Thyroid gland (tissue), 4 donors: ENCODE data around the gene OPRM1. TPM values are rescaled to one million over a fixed set of nuclear protein-coding genes. Genes with fewer than 3 reads are reported as not detected.

Experiments used
- DNase-seq, 2 donors: peaks; one replicate each; pipeline ENCODE4 v3.0.0-alpha.2; 2019
- H3K27ac ChIP-seq, 3 donors: fragments of 200-600 bp; sonication (generic); 1 replicate in 2 of 3; 2 replicates in 1 of 3; pipeline ENCODE4 v1.5.1; 2016 to 2019; ENCODE audit warnings: mild to moderate bottlenecking in 1 of 3, moderate library complexity in 1 of 3
- H3K27me3 ChIP-seq: fragments of 200-600 bp; sonication (generic); one replicate; pipeline ENCODE4 v1.5.1; 2019
- H3K36me3 ChIP-seq, 2 donors: fragments of 200-600 bp; sonication (generic); one replicate each; pipeline ENCODE4 v1.5.1; 2016 to 2019
- H3K4me1 ChIP-seq, 2 donors: fragments of 200-600 bp; sonication (generic); one replicate each; pipeline ENCODE4 v1.5.1; 2017 to 2019
- H3K4me3 ChIP-seq, 3 donors: fragments of 200-600 bp; sonication (generic); replicated peaks in 1 of 3; 1 replicate in 2 of 3; 2 replicates in 1 of 3; pipeline ENCODE4 v1.5.1; 2016; ENCODE audit warnings: mild to moderate bottlenecking in 1 of 3
- H3K9me3 ChIP-seq: fragments of 200-600 bp; sonication (generic); one replicate; pipeline ENCODE4 v1.5.1; 2017
- POLR2A ChIP-seq, 2 donors: fragments of 450-650 bp; IDR thresholded peaks; one replicate each; pipeline ENCODE4 v1.6.1; 2017; ENCODE audit warnings: antibody characterized with exemption in 2 of 2, mild to moderate bottlenecking in 2 of 2, moderate library complexity in 1 of 2
- WGBS, 2 donors: methylation state at CpG; one replicate each; pipeline ENCODE4 v1.1.5; 2017; 5-methylcytosine and 5-hydroxymethylcytosine counted together
- intact Hi-C: fragments of 100-400 bp; cut with DNase I; formaldehyde crosslinking; loops from one replicate; pipeline ENCODE4 v1.15.1; 2023
- total RNA-seq, 4 donors: library from RNA; depleted of rRNA; stranded (reverse); fragments of >200 nt; gene quantifications; one replicate each; pipeline ENCODE4 v1.2.3, GENCODE V29; 2016
- TF ChIP-seq, protein P1 (sequence below), 6 experiments: fragments of 200-600 bp in 3 of 6; fragments of 450-650 bp in 3 of 6; sonication (generic) in 3 of 6; IDR thresholded peaks; one replicate each; pipeline ENCODE4 v1.5.1; 2016 to 2019; ENCODE audit warnings: antibody characterized with exemption in 6 of 6, mild to moderate bottlenecking in 2 of 6, inconsistent platforms in 1 of 6, moderate library complexity in 1 of 6

The OPRM1 gene
- total RNA-seq, 4 donors from 2014 or later, result not detected

DNA sequence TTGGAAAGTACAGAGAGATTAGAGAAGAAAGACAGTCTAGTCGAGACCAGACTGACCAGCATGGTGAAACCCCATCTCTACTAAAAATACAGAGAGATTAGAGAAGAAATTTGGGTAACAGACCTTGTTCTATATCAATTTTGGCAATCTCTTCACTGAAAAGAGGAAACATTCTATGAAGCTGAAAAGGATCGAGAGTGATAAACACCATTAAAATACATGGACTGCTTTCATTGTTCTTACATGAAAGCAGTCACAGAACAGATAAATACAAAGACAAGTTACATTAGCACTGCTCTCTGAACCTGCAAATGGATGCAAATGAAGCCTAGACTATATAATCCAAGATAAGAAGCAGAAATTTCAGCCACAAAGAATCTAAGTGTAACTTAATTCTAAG lies 8.4 kb upstream of the OPRM1 start:
- no peak overlapping the region for H3K4me3 ChIP-seq
- H3K27me3 ChIP-seq, result no peaks in the 10 kb centered on the region
- TF ChIP-seq POLR2A (IDR thresholded peaks at IDR 0.05), result no peak
- TF ChIP-seq, protein P1, sequence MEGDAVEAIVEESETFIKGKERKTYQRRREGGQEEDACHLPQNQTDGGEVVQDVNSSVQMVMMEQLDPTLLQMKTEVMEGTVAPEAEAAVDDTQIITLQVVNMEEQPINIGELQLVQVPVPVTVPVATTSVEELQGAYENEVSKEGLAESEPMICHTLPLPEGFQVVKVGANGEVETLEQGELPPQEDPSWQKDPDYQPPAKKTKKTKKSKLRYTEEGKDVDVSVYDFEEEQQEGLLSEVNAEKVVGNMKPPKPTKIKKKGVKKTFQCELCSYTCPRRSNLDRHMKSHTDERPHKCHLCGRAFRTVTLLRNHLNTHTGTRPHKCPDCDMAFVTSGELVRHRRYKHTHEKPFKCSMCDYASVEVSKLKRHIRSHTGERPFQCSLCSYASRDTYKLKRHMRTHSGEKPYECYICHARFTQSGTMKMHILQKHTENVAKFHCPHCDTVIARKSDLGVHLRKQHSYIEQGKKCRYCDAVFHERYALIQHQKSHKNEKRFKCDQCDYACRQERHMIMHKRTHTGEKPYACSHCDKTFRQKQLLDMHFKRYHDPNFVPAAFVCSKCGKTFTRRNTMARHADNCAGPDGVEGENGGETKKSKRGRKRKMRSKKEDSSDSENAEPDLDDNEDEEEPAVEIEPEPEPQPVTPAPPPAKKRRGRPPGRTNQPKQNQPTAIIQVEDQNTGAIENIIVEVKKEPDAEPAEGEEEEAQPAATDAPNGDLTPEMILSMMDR (IDR thresholded peaks at IDR 0.05), result no peak
- 72 to 77% methylated on average over 2 of the region's 2 CpGs for WGBS, 2 donors
- no peaks in the 10 kb centered on the region for H3K4me1 ChIP-seq
- intact Hi-C loops, result no loop called here
- no peaks in the 10 kb centered on the region for H3K9me3 ChIP-seq
- no peak overlapping the region for H3K27ac ChIP-seq
- DNase-seq, result no peak
- H3K36me3 ChIP-seq, result no peaks in the 10 kb centered on the region

- H3K27me3 ChIP-seq, result no peaks in the 10 kb centered on the region
- WGBS, 2 donors, result 77 to 78% methylated on average over 2 of the region's 2 CpGs
- DNase-seq, result no peak
- H3K4me1 ChIP-seq, result no peaks in the 10 kb centered on the region
- no peaks in the 10 kb centered on the region for H3K36me3 ChIP-seq
- H3K9me3 ChIP-seq, result no peaks in the 10 kb centered on the region
- no peak overlapping the region for H3K4me3 ChIP-seq
- intact Hi-C loops, result no loop called here
- no peak for TF ChIP-seq POLR2A (IDR thresholded peaks at IDR 0.05)
- TF ChIP-seq, protein P1 (IDR thresholded peaks at IDR 0.05), result no peak
- no peak overlapping the region for H3K27ac ChIP-seq
Measured at GRCh38 chr6:154041001-154041400, 2.0 kb downstream of the OPRM1 start.

DNA sequence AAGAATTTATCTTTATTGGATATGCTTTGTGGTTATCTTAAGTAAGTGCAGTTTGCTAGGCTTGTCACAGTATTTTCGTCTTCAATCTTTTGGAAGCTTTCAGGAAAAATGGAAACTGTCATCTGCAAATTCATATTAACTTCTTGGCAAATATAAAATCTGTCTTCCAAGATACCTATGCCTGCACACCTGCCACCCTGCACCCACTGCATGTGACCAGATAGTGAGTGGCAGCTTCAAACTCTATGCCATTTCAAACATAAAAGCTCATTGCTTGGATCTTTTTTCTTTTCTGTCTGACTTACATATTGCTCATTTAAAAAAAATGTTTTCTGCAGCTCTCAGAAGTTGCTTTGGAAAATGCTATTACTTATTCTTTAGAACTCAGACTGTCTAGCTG lies 14.1 kb downstream of the OPRM1 start:
- 72 to 82% methylated on average over 1 of the region's 1 CpG for WGBS, 2 donors
- no peak for DNase-seq
- no peak overlapping the region for H3K4me3 ChIP-seq
- no peak overlapping the region for H3K27ac ChIP-seq
- H3K27me3 ChIP-seq, result no peaks in the 10 kb centered on the region
- H3K4me1 ChIP-seq, result no peaks in the 10 kb centered on the region
- H3K9me3 ChIP-seq, result no peaks in the 10 kb centered on the region
- intact Hi-C loops, result no loop called here
- no peaks in the 10 kb centered on the region for H3K36me3 ChIP-seq
- TF ChIP-seq, protein P1 (IDR thresholded peaks at IDR 0.05), result no peak
- no peak for TF ChIP-seq POLR2A (IDR thresholded peaks at IDR 0.05)

- TF ChIP-seq, protein P1 (IDR thresholded peaks at IDR 0.05), result no peak
- no peak for TF ChIP-seq POLR2A (IDR thresholded peaks at IDR 0.05)
- DNase-seq, result no peak
- Histone ChIP-seq H3K4me3 (no peak overlapping the region), H3K36me3 (no peaks in the 10 kb centered on the region), H3K9me3 (no peaks in the 10 kb centered on the region), H3K27me3 (no peaks in the 10 kb centered on the region), H3K27ac (no peak overlapping the region), H3K4me1 (peaks cover 0 to 3% of the 10 kb centered on the region in 2 donors)
- WGBS, 2 donors, result 75 to 81% methylated on average over 5 of the region's 5 CpGs
- intact Hi-C loops, result no loop called here
Measured at GRCh38 chr6:154056536-154056935, 17.5 kb downstream of the OPRM1 start.

GRCh38 chr6:154057098-154057497 lies 18.1 kb downstream of the OPRM1 start:
- H3K27me3 ChIP-seq, result no peaks in the 10 kb centered on the region
- intact Hi-C loops, result no loop called here
- H3K4me3 ChIP-seq, result no peak overlapping the region
- no peaks in the 10 kb centered on the region for H3K9me3 ChIP-seq
- H3K36me3 ChIP-seq, result no peaks in the 10 kb centered on the region
- no peak overlapping the region for H3K27ac ChIP-seq
- DNase-seq, result no peak
- TF ChIP-seq, protein P1 (IDR thresholded peaks at IDR 0.05), result no peak
- TF ChIP-seq POLR2A (IDR thresholded peaks at IDR 0.05), result no peak
- WGBS, 2 donors, result 55% methylated on average over 1 of the region's 1 CpG
- peaks cover 0 to 3% of the 10 kb centered on the region in 2 donors for H3K4me1 ChIP-seq
